WTC11 (cell line): ENCODE measurements around the gene PBRM1. TPM values are rescaled to one million over a fixed set of nuclear protein-coding genes. Genes with fewer than 3 reads are reported as not detected.
A peak's percentile ranks its signal among the peaks of the same experiment; 100 is the strongest.

Source experiments
- ATAC-seq: fragments of 200-7000 bp; cut with Tn5 transposase; 2 replicates; pipeline ENCODE4 v1.10.0; 2021; ENCODE audit warnings: mild to moderate bottlenecking, moderate library complexity
- CTCF ChIA-PET: fragments of 300-600 bp; sonication (Branson Sonifier 250); formaldehyde crosslinking; loops from one replicate; lab custom pipeline; 2021; ENCODE audit warnings: antibody characterized with exemption; lab: Charles Lee
- POLR2A ChIA-PET: fragments of 350-600 bp; sonication (Branson Sonifier 250); formaldehyde crosslinking; loops from one replicate; lab custom pipeline; 2021; ENCODE audit warnings: antibody characterized with exemption; lab: Charles Lee
- DNase-seq: peaks from one replicate; pipeline ENCODE4 v3.0.0; 2021; ENCODE audit warnings: low spot score
- H3K27ac Mint-ChIP-seq: 2 replicates; pipeline ENCODE4 v1.8.0; 2021; ENCODE audit warnings: mixed read lengths
- H3K27me3 Mint-ChIP-seq: 2 replicates; pipeline ENCODE4 v1.8.0; 2021; ENCODE audit warnings: low read depth, mild to moderate bottlenecking, moderate library complexity, mixed read lengths
- H3K36me3 Mint-ChIP-seq: 2 replicates; pipeline ENCODE4 v1.8.0; 2021; ENCODE audit warnings: mixed read lengths
- H3K4me1 Mint-ChIP-seq: 2 replicates; pipeline ENCODE4 v1.8.0; 2022; ENCODE audit warnings: mixed read lengths
- H3K4me3 Mint-ChIP-seq: 2 replicates; pipeline ENCODE4 v1.8.0; 2021; ENCODE audit warnings: mild to moderate bottlenecking, moderate library complexity, mixed read lengths
- H3K9me3 Mint-ChIP-seq: 2 replicates; pipeline ENCODE4 v1.8.0; 2021; ENCODE audit warnings: mixed read lengths
- ARID4B ChIP-seq: sonication (generic); formaldehyde crosslinking; IDR thresholded peaks from 2 replicates; pipeline ENCODE4 v1.8.0; 2023; ENCODE audit warnings: missing genetic modification reagents, mild to moderate bottlenecking, borderline replicate concordance
- CREB1 ChIP-seq: sonication (generic); formaldehyde crosslinking; IDR thresholded peaks from 2 replicates; pipeline ENCODE4 v1.8.0; 2023; ENCODE audit warnings: mild to moderate bottlenecking, missing genetic modification reagents
- CREM ChIP-seq: sonication (generic); formaldehyde crosslinking; IDR thresholded peaks from 2 replicates; pipeline ENCODE4 v1.8.1; 2022; ENCODE audit warnings: mild to moderate bottlenecking, missing genetic modification reagents, moderate library complexity
- CTCF ChIP-seq: fragments of 200-600 bp; IDR thresholded peaks from 2 replicates; pipeline ENCODE4 v1.8.0; 2022; ENCODE audit warnings: antibody characterized with exemption
- E2F1 ChIP-seq: sonication (generic); formaldehyde crosslinking; IDR thresholded peaks from 2 replicates; pipeline ENCODE4 v1.8.0; 2022; ENCODE audit warnings: mild to moderate bottlenecking, missing genetic modification reagents
- E2F5 ChIP-seq: sonication (generic); formaldehyde crosslinking; IDR thresholded peaks from 2 replicates; pipeline ENCODE4 v1.8.1; 2022; ENCODE audit warnings: mild to moderate bottlenecking, moderate library complexity, missing genetic modification reagents
- FOXK1 ChIP-seq: sonication (generic); formaldehyde crosslinking; IDR thresholded peaks from 2 replicates; pipeline ENCODE4 v1.8.0; 2022; ENCODE audit warnings: mild to moderate bottlenecking, moderate library complexity, missing genetic modification reagents
- FOXP1 ChIP-seq: sonication (generic); formaldehyde crosslinking; IDR thresholded peaks from 2 replicates; pipeline ENCODE4 v1.8.0; 2022; ENCODE audit warnings: missing genetic modification reagents, mild to moderate bottlenecking, moderate library complexity, borderline replicate concordance
- MLX ChIP-seq: sonication (generic); formaldehyde crosslinking; IDR thresholded peaks from 2 replicates; pipeline ENCODE4 v1.8.1; 2023; ENCODE audit warnings: mild to moderate bottlenecking, missing genetic modification reagents, moderate library complexity
- MXD4 ChIP-seq: fragments of 250-450 bp; sonication (Bioruptor Pico); IDR thresholded peaks from 2 replicates; pipeline ENCODE4 v1.8.0; 2021; ENCODE audit warnings: mild to moderate bottlenecking, moderate library complexity, borderline replicate concordance
- OVOL2 ChIP-seq: fragments of 250-450 bp; sonication (Bioruptor Pico); IDR thresholded peaks from 2 replicates; pipeline ENCODE4 v1.9.0; 2021; ENCODE audit warnings: mild to moderate bottlenecking, borderline replicate concordance
- PREB ChIP-seq: sonication (generic); formaldehyde crosslinking; IDR thresholded peaks from 2 replicates; pipeline ENCODE4 v1.8.1; 2022; ENCODE audit warnings: mild to moderate bottlenecking, missing genetic modification reagents, moderate library complexity, borderline replicate concordance
- RELA ChIP-seq: sonication (generic); formaldehyde crosslinking; IDR thresholded peaks from 2 replicates; pipeline ENCODE4 v1.8.1; 2022; ENCODE audit warnings: missing genetic modification reagents, mild to moderate bottlenecking, borderline replicate concordance
- SMAD3 ChIP-seq: sonication (generic); formaldehyde crosslinking; IDR thresholded peaks from 2 replicates; pipeline ENCODE4 v1.8.0; 2022; ENCODE audit warnings: missing genetic modification reagents, mild to moderate bottlenecking, borderline replicate concordance
- TEAD1 ChIP-seq: sonication (generic); formaldehyde crosslinking; IDR thresholded peaks from 2 replicates; pipeline ENCODE4 v1.8.0; 2022; ENCODE audit warnings: mild to moderate bottlenecking, missing genetic modification reagents
- ZNF232 ChIP-seq: sonication (generic); formaldehyde crosslinking; IDR thresholded peaks from 2 replicates; pipeline ENCODE4 v1.8.0; 2022; ENCODE audit warnings: mild to moderate bottlenecking, missing genetic modification reagents
- ZNF396 ChIP-seq: fragments of 250-450 bp; sonication (Bioruptor Pico); IDR thresholded peaks from 2 replicates; pipeline ENCODE4 v1.8.0; 2021; ENCODE audit warnings: mild to moderate bottlenecking, moderate library complexity, borderline replicate concordance
- ZNF416 ChIP-seq: fragments of 250-450 bp; sonication (Bioruptor Pico); IDR thresholded peaks from 2 replicates; pipeline ENCODE4 v1.9.0; 2021; ENCODE audit warnings: mild to moderate bottlenecking, inconsistent platforms
- total RNA-seq: library from RNA; stranded (reverse); gene quantifications from 3 replicates; pipeline ENCODE4 v1.2.3, GENCODE V29; 2021

Gene PBRM1
- total RNA-seq, 1 experiment from 2014 or later = 48.8 TPM

- TF ChIP-seq MLX (CRISPR knock-in tag) (no peak), OVOL2 (CRISPR knock-in tag) (no peak), RELA (no peak), SMAD3 (no peak), E2F5 (no peak)
These were observed 1.5 kb downstream of the PBRM1 start (continued) for GRCh38 chr3:52684184-52684583.

GRCh38 chr3:52683611-52684010, 2.1 kb downstream of the PBRM1 start:
- ChIA-PET POLR2A (no interaction called here), CTCF (no interaction called here)
- TF ChIP-seq ZNF396 (no peak), CTCF (no peak), TEAD1 (no peak), CREM (CRISPR knock-in tag) (no peak), CREB1 (CRISPR knock-in tag) (no peak), MXD4 (CRISPR knock-in tag) (no peak), ZNF416 (CRISPR knock-in tag) (no peak), E2F1 (no peak), FOXK1 (CRISPR knock-in tag) (no peak), PREB (CRISPR knock-in tag) (no peak), ZNF232 (CRISPR knock-in tag) (no peak), FOXP1 (no peak), ARID4B (no peak)
- no peak for DNase-seq
- Mint-ChIP-seq H3K27me3 (no peaks in the 10 kb centered on the region; the same call in 1 of the 2 replicates), H3K9me3 (no peaks in the 10 kb centered on the region), H3K4me1 (peaks cover 30% of the 10 kb centered on the region), H3K27ac (no peak overlapping the region), H3K4me3 (peak overlapping the region; percentile 84), H3K36me3 (peaks cover 36% of the 10 kb centered on the region)
- no peak for ATAC-seq
